Activated CD4-positive, alpha-beta T cell treated with anti-CD3 and anti-CD28 coated beads, Interleukin-10, Interleukin-2, amounts not matched to agents 100 ng/mL and 50 ng/mL, durations not matched to agents 16 hours and 8 hours (primary cell): ENCODE data around the gene ACTL8.

Experiments
- DNase-seq: peaks from one replicate; pipeline ENCODE4 v3.0.0-alpha.2; 2020

Gene ACTL8

GRCh38 chr1:17755120-17755519 is at the start of gene ACTL8:
Gene ACTL8 (plus strand): TSS chr1:17755333. CDS start chr1:17823009, 67,676 bp downstream.
- peak; percentile 31 for DNase-seq

- DNase-seq = no peak
These were observed 48.7 kb upstream of the ACTL8 start for GRCh38 chr1:17706445-17706844.

- no peak for DNase-seq
These were observed 45.2 kb upstream of the ACTL8 start for GRCh38 chr1:17709981-17710380.

- no peak for DNase-seq
These were observed 44.1 kb upstream of the ACTL8 start for GRCh38 chr1:17710889-17711576.

GRCh38 chr1:17711577-17711910 is 43.6 kb upstream of the ACTL8 start:
- DNase-seq = no peak

GRCh38 chr1:17711941-17712340 is 43.2 kb upstream of the ACTL8 start:
- DNase-seq = no peak

- no peak for DNase-seq
These were observed 41.1 kb upstream of the ACTL8 start for GRCh38 chr1:17713993-17714392.

GRCh38 chr1:17717594-17718535 is 37.3 kb upstream of the ACTL8 start:
- no peak for DNase-seq

- peak; percentile 1 for DNase-seq
These were observed 35.3 kb upstream of the ACTL8 start for GRCh38 chr1:17719874-17720273.

- DNase-seq = no peak
These were observed 33.7 kb upstream of the ACTL8 start for GRCh38 chr1:17721444-17721843.

GRCh38 chr1:17723684-17724083 is 31.4 kb upstream of the ACTL8 start:
- no peak for DNase-seq

GRCh38 chr1:17724150-17724549 is 31.0 kb upstream of the ACTL8 start:
- no peak for DNase-seq

- no peak for DNase-seq
These were observed 29.9 kb upstream of the ACTL8 start for GRCh38 chr1:17725084-17725719.

- no peak for DNase-seq
These were observed 29.1 kb upstream of the ACTL8 start for GRCh38 chr1:17725811-17726582.

- no peak for DNase-seq
These were observed 26.9 kb upstream of the ACTL8 start for GRCh38 chr1:17728123-17728712.

GRCh38 chr1:17729248-17729647 is 25.9 kb upstream of the ACTL8 start:
- DNase-seq = no peak

- DNase-seq = no peak
These were observed 25.2 kb upstream of the ACTL8 start for GRCh38 chr1:17729909-17730308.

GRCh38 chr1:17731460-17731859 is 23.7 kb upstream of the ACTL8 start:
- no peak for DNase-seq

GRCh38 chr1:17732475-17732874 is 22.7 kb upstream of the ACTL8 start:
- DNase-seq = no peak

- no peak for DNase-seq
These were observed 21.5 kb upstream of the ACTL8 start for GRCh38 chr1:17733661-17734060.

- no peak for DNase-seq
These were observed 20.5 kb upstream of the ACTL8 start for GRCh38 chr1:17734609-17735008.

GRCh38 chr1:17735348-17735747 is 19.8 kb upstream of the ACTL8 start:
- no peak for DNase-seq

GRCh38 chr1:17735793-17736192 is 19.3 kb upstream of the ACTL8 start:
- DNase-seq = no peak
